Parathyroid adenoma (tissue), 2 donors: ENCODE data around the gene CCT4.

Experiments used
- H2AFZ ChIP-seq: fragments of 300-600 bp; sonication (generic); one replicate; pipeline ENCODE4 v1.7.0; 2017; ENCODE audit warnings: antibody characterized with exemption, mild to moderate bottlenecking
- H3K27ac ChIP-seq: fragments of 300-600 bp; sonication (generic); one replicate; pipeline ENCODE4 v1.7.0; 2017
- H3K27me3 ChIP-seq: fragments of 300-600 bp; sonication (generic); one replicate; pipeline ENCODE4 v1.7.0; 2017; ENCODE audit warnings: low read length; ENCODE audit not compliant: control insufficient read depth, insufficient read depth
- H3K36me3 ChIP-seq: fragments of 300-600 bp; sonication (generic); one replicate; pipeline ENCODE4 v1.7.0; 2017; ENCODE audit warnings: low read length; ENCODE audit not compliant: control insufficient read depth, insufficient read depth
- H3K4me1 ChIP-seq: fragments of 300-600 bp; sonication (generic); one replicate; pipeline ENCODE4 v1.7.0; 2017; ENCODE audit warnings: control low read depth
- H3K4me2 ChIP-seq: fragments of 300-600 bp; sonication (generic); one replicate; pipeline ENCODE4 v1.7.0; 2017; ENCODE audit warnings: low read length
- H3K4me3 ChIP-seq: fragments of 300-600 bp; sonication (generic); one replicate; pipeline ENCODE4 v1.7.0; 2017; ENCODE audit warnings: low read depth, low read length
- H3K79me2 ChIP-seq: fragments of 300-600 bp; sonication (generic); one replicate; pipeline ENCODE4 v1.7.0; 2017; ENCODE audit warnings: control low read depth
- H3K9ac ChIP-seq: fragments of 300-600 bp; sonication (generic); one replicate; pipeline ENCODE4 v1.7.0; 2017; ENCODE audit warnings: mild to moderate bottlenecking
- H3K9me3 ChIP-seq: fragments of 300-600 bp; sonication (generic); one replicate; pipeline ENCODE4 v1.7.0; 2017; ENCODE audit warnings: low read length; ENCODE audit not compliant: control insufficient read depth
- CTCF ChIP-seq: fragments of 300-600 bp; sonication (generic); IDR thresholded peaks from one replicate; pipeline ENCODE4 v1.7.0; 2017; ENCODE audit warnings: antibody characterized with exemption, mild to moderate bottlenecking
- donor health status: primary hyperparathyroidism.

CCT4 gene

DNA sequence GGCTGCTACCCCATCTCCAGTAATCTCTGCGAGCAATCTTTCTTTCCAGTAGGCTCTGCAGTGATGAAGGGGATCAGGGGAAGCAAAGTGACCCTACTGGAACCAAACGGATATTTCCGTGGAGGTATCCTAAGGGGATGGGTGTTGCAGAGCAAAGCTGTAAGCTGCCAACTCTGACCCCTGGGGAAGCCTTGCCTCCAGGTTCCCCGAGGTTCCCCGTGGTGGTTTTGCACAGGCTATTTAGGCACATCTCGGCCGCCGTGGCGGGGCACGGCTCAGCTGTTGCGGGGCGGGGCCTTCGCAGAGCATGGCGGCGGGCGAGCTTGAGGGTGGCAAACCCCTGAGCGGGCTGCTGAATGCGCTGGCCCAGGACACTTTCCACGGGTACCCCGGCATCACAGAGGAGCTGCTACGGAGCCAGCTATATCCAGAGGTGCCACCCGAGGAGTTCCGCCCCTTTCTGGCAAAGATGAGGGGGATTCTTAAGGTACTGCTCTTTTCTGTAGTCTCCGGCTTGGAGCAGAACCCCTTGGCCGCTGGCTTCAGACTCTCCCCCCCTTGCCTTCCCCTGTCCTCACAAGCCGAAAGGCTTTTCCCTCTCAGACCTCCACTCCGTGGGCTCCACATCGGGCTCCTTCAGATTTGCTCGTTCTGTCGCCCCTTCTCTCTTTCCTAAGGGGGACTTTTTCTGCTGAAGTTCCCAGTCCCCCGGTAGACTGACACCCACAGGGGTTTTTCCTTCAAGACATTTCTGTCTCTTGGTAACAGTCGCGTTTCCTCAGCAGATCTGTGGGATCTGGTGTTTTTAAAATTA lies 17.1 kb upstream of the CCT4 start, which contains the start of gene COMMD1:
Gene COMMD1, plus strand, starts transcription at position 303 of the 814 bp plus-strand sequence. Its CDS starts 5 bp downstream, at position 308.
- Histone ChIP-seq H3K27ac (peak within 1 kb of the TSS; percentile 62), H3K4me3 (peak within 1 kb of the TSS; percentile 81), H3K79me2 (peaks cover 4% of the 10 kb centered on the region), H3K4me1 (no peaks in the 10 kb centered on the region), H2AFZ (peak within 1 kb of the TSS; percentile 98), H3K27me3 (no peaks in the 10 kb centered on the region), H3K9me3 (no peaks in the 10 kb centered on the region), H3K4me2 (peak within 1 kb of the TSS; percentile 64), H3K36me3 (no peaks in the 10 kb centered on the region), H3K9ac (peak within 1 kb of the TSS; percentile 32)
- TF ChIP-seq CTCF: no peak

DNA sequence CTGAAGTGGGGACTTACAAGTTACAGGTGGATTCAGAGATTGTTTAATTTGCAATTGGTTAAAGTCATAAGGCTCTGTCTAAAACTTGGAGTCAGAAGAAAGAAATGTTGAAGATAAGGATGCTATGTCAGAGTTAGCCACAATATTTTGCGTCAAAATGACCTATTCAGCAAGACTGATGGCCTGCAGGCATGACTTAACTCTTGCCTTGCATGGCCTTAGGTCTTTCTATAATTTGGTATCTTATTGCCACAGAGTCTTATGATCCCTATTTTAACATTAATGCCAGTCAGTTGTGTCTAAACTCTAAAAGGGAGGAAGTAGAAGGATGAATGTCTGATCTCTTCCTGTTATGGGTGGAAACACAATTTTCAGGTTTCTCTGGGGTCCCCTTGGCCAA lies 11.8 kb upstream of the CCT4 start:
- H3K79me2 ChIP-seq: peaks cover 3% of the 10 kb centered on the region
- no peak overlapping the region for H3K4me3 ChIP-seq
- no peak for TF ChIP-seq CTCF
- no peaks in the 10 kb centered on the region for H3K4me1 ChIP-seq
- no peak overlapping the region for H2AFZ ChIP-seq
- no peak overlapping the region for H3K27ac ChIP-seq
- H3K27me3 ChIP-seq: no peaks in the 10 kb centered on the region
- H3K9me3 ChIP-seq: no peaks in the 10 kb centered on the region
- no peaks in the 10 kb centered on the region for H3K36me3 ChIP-seq
- no peak overlapping the region for H3K9ac ChIP-seq
- no peak overlapping the region for H3K4me2 ChIP-seq

DNA sequence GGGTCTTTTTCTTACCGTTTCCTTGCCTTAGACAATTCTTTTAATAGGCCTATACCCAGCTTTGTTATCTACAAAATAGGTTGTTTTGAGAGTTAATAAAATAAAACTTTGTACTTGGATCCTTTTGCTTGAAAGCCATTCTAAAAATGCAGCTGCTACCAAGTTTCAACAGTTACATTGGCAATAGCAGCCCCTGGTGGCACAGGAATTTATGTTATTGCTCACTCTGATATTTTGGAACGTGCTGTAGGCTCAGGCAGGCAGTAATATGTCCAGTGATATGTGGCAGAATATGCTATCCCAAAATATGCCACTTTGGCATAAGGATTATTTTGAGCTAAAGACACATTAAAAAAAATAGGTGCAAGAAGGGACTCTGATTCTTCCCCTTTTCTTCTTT lies 10.4 kb upstream of the CCT4 start:
- no peaks in the 10 kb centered on the region for H3K9me3 ChIP-seq
- H3K27me3 ChIP-seq: no peaks in the 10 kb centered on the region
- H3K9ac ChIP-seq: no peak overlapping the region
- H3K27ac ChIP-seq: no peak overlapping the region
- H3K79me2 ChIP-seq: no peaks in the 10 kb centered on the region
- TF ChIP-seq CTCF: no peak
- no peaks in the 10 kb centered on the region for H3K36me3 ChIP-seq
- H3K4me2 ChIP-seq: no peak overlapping the region
- no peak overlapping the region for H2AFZ ChIP-seq
- H3K4me3 ChIP-seq: no peak overlapping the region
- no peaks in the 10 kb centered on the region for H3K4me1 ChIP-seq

- peaks cover 10% of the 10 kb centered on the region for H3K4me1 ChIP-seq
- H3K27me3 ChIP-seq: no peaks in the 10 kb centered on the region
- TF ChIP-seq CTCF: no peak
- H3K9ac ChIP-seq: peak overlapping the region; percentile 20
- H3K27ac ChIP-seq: peak overlapping the region; percentile 94
- H3K4me3 ChIP-seq: peak overlapping the region; percentile 89
- H3K79me2 ChIP-seq: peaks cover 22% of the 10 kb centered on the region
- peak overlapping the region; percentile 91 for H2AFZ ChIP-seq
- H3K4me2 ChIP-seq: peak overlapping the region; percentile 60
- no peaks in the 10 kb centered on the region for H3K9me3 ChIP-seq
- H3K36me3 ChIP-seq: no peaks in the 10 kb centered on the region
These were observed 664 bp downstream of the CCT4 start for GRCh38 chr2:61887717-61888266.
